HG02938 (cell line): ENCODE measurements around the gene ZNF595.
"Not testable (repeated sequence)": the region's sequence is repeated elsewhere in the genome, so short reads cannot be mapped to it uniquely, and the experiment has no call there.

Experiments
- ATAC-seq: cut with Tn5 transposase; IDR thresholded peaks from one replicate; pipeline ENCODE4 v1.9.1; 2021; ENCODE audit warnings: mild to moderate bottlenecking, moderate library complexity; ENCODE audit not compliant: unreplicated experiment

ZNF595 gene

GRCh38 chr4:85951-86350 lies 32.8 kb downstream of the ZNF595 start:
- ATAC-seq: no peak

GRCh38 chr4:86559-87324 lies 33.6 kb downstream of the ZNF595 start:
- ATAC-seq: not testable (repeated sequence)

- no peak for ATAC-seq
Measured at GRCh38 chr4:98386-98785, 45.3 kb downstream of the ZNF595 start.

- ATAC-seq: no peak
Measured at GRCh38 chr4:99863-100262, 46.7 kb downstream of the ZNF595 start.

GRCh38 chr4:107083-107443 lies 53.9 kb downstream of the ZNF595 start:
- ATAC-seq: no peak

GRCh38 chr4:107444-108429 lies 54.6 kb downstream of the ZNF595 start:
- no peak for ATAC-seq

GRCh38 chr4:112771-113170 lies 59.6 kb downstream of the ZNF595 start:
- ATAC-seq: no peak

GRCh38 chr4:113732-114131 lies 60.6 kb downstream of the ZNF595 start:
- ATAC-seq: no peak

GRCh38 chr4:114149-114548 lies 61.0 kb downstream of the ZNF595 start:
- no peak for ATAC-seq

GRCh38 chr4:116499-116898 lies 63.4 kb downstream of the ZNF595 start:
- ATAC-seq: no peak

- ATAC-seq: no peak
Measured at GRCh38 chr4:120616-121015, 67.5 kb downstream of the ZNF595 start.

GRCh38 chr4:121408-122084 lies 68.4 kb downstream of the ZNF595 start:
- no peak for ATAC-seq

GRCh38 chr4:123922-124274 lies 70.8 kb downstream of the ZNF595 start:
- not testable (repeated sequence) for ATAC-seq

- peak; percentile 99 for ATAC-seq
Measured at GRCh38 chr4:124275-125081, 71.4 kb downstream of the ZNF595 start, which contains the start of gene ZNF718. Gene ZNF718, plus strand, starts transcription at chr4:124501. Its CDS starts 170 bp downstream, at chr4:124671.

GRCh38 chr4:125091-125771 lies 72.1 kb downstream of the ZNF595 start:
- peak; percentile 12 for ATAC-seq

- no peak for ATAC-seq
Measured at GRCh38 chr4:125833-126232, 72.7 kb downstream of the ZNF595 start.

- ATAC-seq: no peak
Measured at GRCh38 chr4:132483-132882, 79.4 kb downstream of the ZNF595 start.
